CD1c-positive myeloid dendritic cell (primary cell): ENCODE measurements around the gene PLAA.
"Not testable (repeated sequence)": the region's sequence is repeated elsewhere in the genome, so short reads cannot be mapped to it uniquely, and the experiment has no call there.

Experiments used
- DNase-seq: peaks from one replicate; pipeline ENCODE4 v3.0.0-alpha.2; 2016; ENCODE audit errors: extremely low spot score

The PLAA gene

GRCh38 chr9:26935847-26936246 lies 11.2 kb downstream of the PLAA start:
- DNase-seq, result no peak

DNA sequence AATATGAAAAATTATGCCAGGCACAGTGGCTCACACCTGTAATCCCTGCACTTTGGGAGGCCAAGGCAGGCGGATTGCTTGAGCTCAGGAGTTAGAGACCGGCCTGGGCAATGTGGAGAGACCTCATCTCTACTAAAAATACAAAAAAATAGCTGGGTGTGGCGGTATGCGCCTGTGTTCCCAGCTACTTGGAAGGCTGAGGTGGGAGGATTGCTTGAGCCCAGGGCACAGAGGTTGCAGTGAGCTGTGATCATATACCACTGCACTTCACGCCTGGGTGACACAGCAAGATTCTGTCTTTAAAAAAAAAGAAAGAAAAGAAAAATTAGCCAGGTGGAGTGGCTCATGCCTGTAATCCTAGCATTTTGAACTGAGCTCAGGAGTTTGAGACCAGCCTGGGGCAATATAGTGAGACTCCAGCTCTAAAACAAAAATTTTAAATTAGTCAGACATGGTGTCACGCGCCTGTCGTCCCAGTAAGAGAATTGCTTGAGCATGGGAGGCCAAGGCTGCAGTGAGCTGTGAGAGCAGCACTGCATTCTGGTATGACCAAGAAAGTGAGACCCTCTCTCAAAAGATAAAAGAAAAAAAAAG lies 18.0 kb downstream of the PLAA start:
- DNase-seq, result no peak

DNA sequence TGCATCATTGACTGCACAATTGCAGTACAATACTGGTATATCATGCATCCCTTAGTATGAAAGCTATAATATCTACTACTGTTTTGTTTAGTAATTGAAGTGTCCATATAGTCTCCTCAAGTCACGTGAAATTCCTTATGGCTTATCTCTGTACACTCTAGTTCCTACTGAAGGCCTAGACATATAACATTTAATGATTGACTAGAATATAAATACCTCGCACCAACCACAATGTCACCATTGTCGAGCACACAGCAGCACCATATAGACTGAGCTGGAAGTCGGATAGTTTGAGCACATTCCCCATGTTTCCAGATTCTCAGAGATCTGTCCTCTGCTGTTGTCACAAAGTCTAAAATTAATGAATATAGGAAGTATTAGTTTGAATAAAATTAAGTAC lies 21.4 kb downstream of the PLAA start:
- no peak for DNase-seq

DNA sequence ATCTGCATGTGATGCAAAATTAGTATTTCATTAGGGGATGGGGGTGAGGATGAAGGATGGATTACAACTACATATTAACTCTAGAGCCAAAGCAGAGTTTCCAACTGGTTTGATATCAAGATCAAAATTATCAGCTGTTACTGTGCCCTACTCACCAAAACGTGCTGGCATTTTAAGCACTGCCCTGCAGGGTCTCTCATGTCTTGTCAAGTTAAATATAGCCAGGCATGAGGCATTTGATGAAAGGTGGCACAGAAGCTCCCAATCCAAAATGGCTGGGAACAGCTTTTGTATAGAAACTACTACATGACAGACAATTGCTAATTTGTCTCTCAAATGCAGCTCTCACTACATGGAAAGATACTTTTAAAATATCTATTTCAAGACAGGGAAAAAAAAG lies 27.3 kb downstream of the PLAA start:
- DNase-seq, result no peak

DNA sequence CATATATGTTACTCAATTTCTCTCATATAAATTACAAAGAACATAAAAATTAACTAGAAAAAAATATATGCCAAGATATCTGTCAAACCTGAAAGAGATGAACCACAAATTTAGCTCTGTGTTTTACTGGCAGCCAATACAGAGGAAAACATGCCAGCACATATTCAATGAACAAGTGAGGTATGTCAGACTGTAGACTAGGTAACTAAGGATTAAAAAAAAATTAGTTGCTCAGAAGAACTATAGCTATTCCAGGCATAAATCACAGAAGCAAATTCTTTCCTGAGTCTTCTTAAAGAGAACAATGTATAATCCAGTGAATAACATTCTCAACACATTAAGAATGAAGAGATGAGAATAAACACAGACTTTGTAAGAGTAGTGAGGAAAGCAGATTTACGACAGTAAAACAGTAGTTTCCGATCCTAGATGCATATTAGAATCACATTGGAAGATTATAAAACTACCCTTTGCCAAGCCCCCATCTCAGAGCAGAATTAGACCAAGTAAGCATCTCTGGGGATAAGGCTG lies 33.8 kb downstream of the PLAA start:
- no peak for DNase-seq

DNA sequence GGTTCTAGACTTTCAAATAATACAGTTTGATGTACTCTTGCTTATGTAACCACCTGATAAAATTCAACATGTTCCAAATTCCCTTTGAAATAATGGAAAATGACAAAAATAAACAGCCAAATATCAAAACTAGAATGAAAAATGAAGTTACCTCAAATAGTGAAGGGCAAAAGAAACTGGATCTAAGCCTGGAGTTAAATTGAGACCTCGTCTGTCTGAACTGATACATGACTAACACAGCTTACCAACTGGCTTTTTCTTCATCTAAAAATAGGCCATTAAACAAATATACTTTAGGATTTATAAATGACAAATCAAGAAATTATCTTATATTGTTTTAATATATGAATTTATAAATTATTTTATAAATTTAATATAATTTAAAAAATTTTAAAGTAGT lies 42.4 kb downstream of the PLAA start:
- DNase-seq, result no peak

- DNase-seq, result no peak
Measured at GRCh38 chr9:26904070-26904469, 43.0 kb downstream of the PLAA start.

DNA sequence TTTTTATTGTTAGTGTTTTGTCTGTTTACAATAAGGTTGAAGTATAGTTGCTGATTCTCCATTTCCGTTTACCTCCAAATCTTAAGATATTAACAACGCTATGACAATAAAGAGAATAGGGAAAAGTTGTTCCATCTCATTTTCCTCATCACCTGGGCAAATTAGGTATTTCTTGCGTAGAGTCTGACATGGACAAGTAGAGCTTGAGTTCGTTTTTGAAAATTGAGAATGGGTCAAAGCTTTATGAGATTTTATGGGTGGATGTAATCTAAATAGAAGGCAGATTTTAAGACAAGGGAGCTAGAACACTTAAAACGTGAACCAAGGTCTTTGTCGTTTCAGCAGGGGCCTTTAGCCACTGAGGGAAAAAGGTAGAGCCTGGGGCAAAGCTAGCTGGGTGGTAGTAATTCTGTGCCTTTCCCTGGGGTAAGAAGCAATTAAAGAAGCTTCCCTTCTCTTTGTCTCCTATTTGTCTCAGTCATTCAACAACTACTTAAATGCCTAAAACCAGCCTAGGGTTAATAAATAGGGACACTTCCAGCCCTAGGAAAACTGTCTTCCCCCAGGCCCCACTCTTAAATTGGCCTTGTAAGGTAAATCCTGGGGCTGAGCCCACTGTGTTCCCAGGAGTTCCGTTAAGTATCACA lies 53.9 kb downstream of the PLAA start:
- no peak for DNase-seq

- peak; percentile 98 for DNase-seq
Measured at GRCh38 chr9:26892251-26893029, 54.6 kb downstream of the PLAA start, which contains the start of gene CAAP1. CAAP1 (minus strand) TSS chr9:26892802; CDS start chr9:26892715, 87 bp downstream.

DNA sequence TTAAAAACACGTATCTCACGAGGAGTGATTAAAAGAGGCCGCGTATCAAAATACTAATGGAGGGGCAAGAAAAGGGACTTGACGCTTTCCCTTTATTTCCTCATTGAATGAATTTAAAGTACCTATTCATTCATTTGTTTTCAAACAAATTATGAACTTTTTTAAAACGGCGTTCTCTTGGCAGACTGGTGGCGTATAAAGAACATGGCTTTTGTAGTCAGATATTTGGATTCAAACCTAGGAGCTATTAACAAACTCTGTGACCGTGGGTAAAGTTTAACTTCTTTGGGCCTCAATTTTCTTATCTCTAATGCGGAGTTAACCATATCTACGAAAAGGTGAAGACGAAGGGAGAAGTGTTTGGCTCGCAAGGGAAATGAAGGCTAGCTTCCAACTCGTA lies 55.3 kb downstream of the PLAA start:
- DNase-seq, result peak; percentile 4

- no peak for DNase-seq
Measured at GRCh38 chr9:26888271-26888670, 58.8 kb downstream of the PLAA start.

- DNase-seq, result no peak
Measured at GRCh38 chr9:26882154-26882553, 64.9 kb downstream of the PLAA start.

- no peak for DNase-seq
Measured at GRCh38 chr9:26880262-26880661, 66.8 kb downstream of the PLAA start.

DNA sequence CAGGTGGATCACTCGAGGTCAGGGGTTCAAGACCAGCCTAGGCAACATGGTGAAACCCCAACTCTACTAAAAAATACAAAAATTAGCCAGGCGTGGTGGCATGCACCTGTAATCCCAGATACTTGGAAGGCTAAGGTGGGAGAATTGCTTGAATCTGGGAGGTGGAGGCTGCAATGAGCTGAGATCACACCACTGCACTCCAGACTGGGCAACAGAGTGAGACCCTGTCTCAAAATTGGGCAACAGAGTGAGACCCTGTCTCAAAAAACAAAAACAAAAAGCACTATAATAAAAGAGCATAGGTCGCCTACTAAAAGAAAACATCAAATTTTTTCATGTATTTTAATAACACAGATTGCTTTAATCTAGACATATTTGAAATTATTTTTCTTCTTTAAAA lies 71.9 kb downstream of the PLAA start:
- not testable (repeated sequence) for DNase-seq

DNA sequence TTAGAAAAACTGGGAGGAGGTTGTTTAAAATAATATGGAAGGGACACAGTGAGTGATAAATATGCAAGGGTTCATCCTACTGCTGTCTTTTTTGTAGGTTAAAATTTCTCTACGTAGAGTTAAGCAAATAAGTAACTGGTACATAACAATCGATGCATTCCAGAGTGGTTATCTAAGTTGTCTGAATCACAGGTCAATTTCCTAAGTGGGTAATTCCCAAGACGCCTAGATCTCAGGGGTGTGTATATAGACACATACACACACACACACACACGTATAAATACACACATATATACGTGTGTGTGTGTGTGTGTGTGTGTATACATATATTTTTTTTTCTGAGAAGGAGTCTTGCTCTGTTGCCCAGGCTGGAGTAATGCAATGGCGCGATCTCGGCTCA lies 76.8 kb downstream of the PLAA start:
- no peak for DNase-seq

DNA sequence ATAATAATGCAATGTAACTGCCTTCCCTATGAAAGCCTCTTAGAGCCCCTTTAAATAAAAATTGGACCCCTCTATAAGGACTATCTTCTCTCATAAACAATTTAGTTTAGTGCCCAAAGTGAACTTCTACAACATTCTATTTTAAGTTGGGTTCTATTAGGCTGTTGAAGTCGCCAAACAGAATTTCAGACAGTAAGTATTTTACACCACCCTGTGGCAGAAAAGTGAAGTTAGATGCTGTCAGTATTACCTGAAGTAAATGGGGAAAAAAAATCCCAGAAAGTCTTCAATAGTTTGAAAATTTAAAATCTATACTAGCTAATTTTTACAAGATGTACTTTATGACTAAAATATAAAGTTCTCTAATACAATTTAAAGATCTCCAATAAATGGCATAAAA lies 84.0 kb downstream of the PLAA start:
- no peak for DNase-seq

- DNase-seq, result peak; percentile 39
Measured at GRCh38 chr9:26856413-26857032, 90.5 kb downstream of the PLAA start.
